ENCODE measurements around the gene OSBPL10. TPM values are rescaled to one million over a fixed set of nuclear protein-coding genes. Genes with fewer than 3 reads are reported as not detected.

Gene OSBPL10
- total RNA-seq, 1 donor from 2014 or later, result 52.7 TPM

- Mint-ChIP-seq H3K36me3 (ENCODE audit: low read depth, unreplicated experiment) (peaks cover 8% of the 10 kb centered on the region), H3K4me1 (ENCODE audit: low read depth, unreplicated experiment) (peaks cover 17% of the 10 kb centered on the region), H3K27me3 (ENCODE audit: low read depth, unreplicated experiment) (no peaks in the 10 kb centered on the region), H3K27ac (ENCODE audit: unreplicated experiment) (no peak overlapping the region), H3K4me3 (ENCODE audit: unreplicated experiment) (no peak overlapping the region), H3K9me3 (ENCODE audit: unreplicated experiment) (no peaks in the 10 kb centered on the region)
- Histone ChIP-seq H3K27me3 (ENCODE audit: insufficient read depth, low read length) (no peaks in the 10 kb centered on the region), H3K4me1 (ENCODE audit: insufficient read depth, low read length) (no peaks in the 10 kb centered on the region), H2AFZ (ENCODE audit: low read depth, low read length) (no peak overlapping the region), H4K20me1 (ENCODE audit: insufficient read depth, low read length) (no peaks in the 10 kb centered on the region), H3K9me3 (ENCODE audit: insufficient read depth, low read depth, low read length) (no peaks in the 10 kb centered on the region), H3K27ac (ENCODE audit: low read depth, low read length) (no peak overlapping the region), H3K79me2 (ENCODE audit: insufficient read depth, low read length) (no peaks in the 10 kb centered on the region), H3K9ac (ENCODE audit: low read length) (no peak overlapping the region), H3K36me3 (ENCODE audit: insufficient read depth, low read length) (peaks cover 14% of the 10 kb centered on the region), H3K4me2 (ENCODE audit: low read length) (no peak overlapping the region), H3K4me3 (ENCODE audit: insufficient read depth, low read depth, low read length) (no peak overlapping the region)
- DNase-seq (ENCODE audit: low read depth) (no peak), FAIRE-seq (peak; percentile 58)
- no peak for TF ChIP-seq EZH2 (IDR thresholded peaks at IDR 0.05; ENCODE audit: insufficient read depth, low read length)
- TF ChIP-seq CTCF (IDR thresholded peaks at IDR 0.05; ENCODE audit: insufficient read depth, low read depth, low read length), result no peak
These were observed 345.5 kb downstream of the OSBPL10 start for GRCh38 chr3:31635545-31635944.

GRCh38 chr3:31634476-31634875 lies 346.6 kb downstream of the OSBPL10 start:
- H3K4me3 ChIP-seq (ENCODE audit: insufficient read depth, low read depth, low read length), result no peak overlapping the region
- H3K27me3 ChIP-seq (ENCODE audit: insufficient read depth, low read length), result no peaks in the 10 kb centered on the region
- peak; percentile 44 for DNase-seq (ENCODE audit: low read depth)
- no peak overlapping the region for H3K27ac ChIP-seq (ENCODE audit: low read depth, low read length)
- peaks cover 20% of the 10 kb centered on the region for H3K36me3 ChIP-seq (ENCODE audit: insufficient read depth, low read length)
- no peak overlapping the region for H3K4me2 ChIP-seq (ENCODE audit: low read length)
- peak; percentile 54 for FAIRE-seq
- H3K4me1 ChIP-seq (ENCODE audit: insufficient read depth, low read length), result no peaks in the 10 kb centered on the region
- H3K79me2 ChIP-seq (ENCODE audit: insufficient read depth, low read length), result no peaks in the 10 kb centered on the region
- Mint-ChIP-seq H3K27me3 (ENCODE audit: low read depth, unreplicated experiment) (no peaks in the 10 kb centered on the region), H3K27ac (ENCODE audit: unreplicated experiment) (no peak overlapping the region), H3K4me1 (ENCODE audit: low read depth, unreplicated experiment) (peaks cover 17% of the 10 kb centered on the region), H3K4me3 (ENCODE audit: unreplicated experiment) (no peak overlapping the region), H3K36me3 (ENCODE audit: low read depth, unreplicated experiment) (peaks cover 11% of the 10 kb centered on the region), H3K9me3 (ENCODE audit: unreplicated experiment) (no peaks in the 10 kb centered on the region)
- H2AFZ ChIP-seq (ENCODE audit: low read depth, low read length), result no peak overlapping the region
- no peaks in the 10 kb centered on the region for H3K9me3 ChIP-seq (ENCODE audit: insufficient read depth, low read depth, low read length)
- TF ChIP-seq EZH2 (IDR thresholded peaks at IDR 0.05; ENCODE audit: insufficient read depth, low read length), result no peak
- TF ChIP-seq CTCF (IDR thresholded peaks at IDR 0.05; ENCODE audit: insufficient read depth, low read depth, low read length), result no peak
- no peaks in the 10 kb centered on the region for H4K20me1 ChIP-seq (ENCODE audit: insufficient read depth, low read length)
- no peak overlapping the region for H3K9ac ChIP-seq (ENCODE audit: low read length)

GRCh38 chr3:31629054-31629453 lies 352.0 kb downstream of the OSBPL10 start:
- no peak overlapping the region for H3K27ac Mint-ChIP-seq (ENCODE audit: unreplicated experiment)
- H2AFZ ChIP-seq (ENCODE audit: low read depth, low read length), result no peak overlapping the region
- H3K4me1 Mint-ChIP-seq (ENCODE audit: low read depth, unreplicated experiment), result peaks cover under 1% of the 10 kb centered on the region
- H3K9ac ChIP-seq (ENCODE audit: low read length), result no peak overlapping the region
- no peak overlapping the region for H3K4me3 ChIP-seq (ENCODE audit: insufficient read depth, low read depth, low read length)
- peaks cover 33% of the 10 kb centered on the region for H3K36me3 ChIP-seq (ENCODE audit: insufficient read depth, low read length)
- no peaks in the 10 kb centered on the region for H3K9me3 Mint-ChIP-seq (ENCODE audit: unreplicated experiment)
- H4K20me1 ChIP-seq (ENCODE audit: insufficient read depth, low read length), result no peaks in the 10 kb centered on the region
- no peaks in the 10 kb centered on the region for H3K4me1 ChIP-seq (ENCODE audit: insufficient read depth, low read length)
- no peaks in the 10 kb centered on the region for H3K27me3 Mint-ChIP-seq (ENCODE audit: low read depth, unreplicated experiment)
- H3K4me3 Mint-ChIP-seq (ENCODE audit: unreplicated experiment), result no peak overlapping the region
- no peak overlapping the region for H3K27ac ChIP-seq (ENCODE audit: low read depth, low read length)
- DNase-seq (ENCODE audit: low read depth) (no peak), FAIRE-seq (no peak)
- H3K4me2 ChIP-seq (ENCODE audit: low read length), result no peak overlapping the region
- no peaks in the 10 kb centered on the region for H3K79me2 ChIP-seq (ENCODE audit: insufficient read depth, low read length)
- no peak for TF ChIP-seq EZH2 (IDR thresholded peaks at IDR 0.05; ENCODE audit: insufficient read depth, low read length)
- no peak for TF ChIP-seq CTCF (IDR thresholded peaks at IDR 0.05; ENCODE audit: insufficient read depth, low read depth, low read length)
- H3K36me3 Mint-ChIP-seq (ENCODE audit: low read depth, unreplicated experiment), result peaks cover 26% of the 10 kb centered on the region
- no peaks in the 10 kb centered on the region for H3K9me3 ChIP-seq (ENCODE audit: insufficient read depth, low read depth, low read length)
- H3K27me3 ChIP-seq (ENCODE audit: insufficient read depth, low read length), result no peaks in the 10 kb centered on the region

Measured in astrocyte (in vitro differentiated cells and primary cell).